HG03469 (cell line): ENCODE measurements around the gene RMP24.

Experiments used
- ATAC-seq: cut with Tn5 transposase; IDR thresholded peaks from one replicate; pipeline ENCODE4 v1.9.1; 2021; ENCODE audit warnings: mild to moderate bottlenecking, moderate library complexity, moderate number of reproducible peaks; ENCODE audit not compliant: unreplicated experiment

RMP24 gene

GRCh38 chr18:36025025-36025424 lies 52.5 kb downstream of the RMP24 start:
- no peak for ATAC-seq

GRCh38 chr18:36028859-36029258 lies 56.4 kb downstream of the RMP24 start:
- no peak for ATAC-seq
